ENCODE data around the gene CACHD1. TPM values are rescaled to one million over a fixed set of nuclear protein-coding genes. Genes with fewer than 3 reads are reported as not detected.
"Not testable (repeated sequence)": the region's sequence is repeated elsewhere in the genome, so short reads cannot be mapped to it uniquely, and the experiment has no call there.

CACHD1 gene
- polyA plus RNA-seq, 2 of the 4 experiments (the other 2 are of a cell fraction): 0.72 to 1.6 TPM

- TF ChIP-seq PBX3 (IDR thresholded peaks at IDR 0.05) (no peak), JUNB (IDR thresholded peaks at IDR 0.05) (no peak), EP300 (IDR thresholded peaks at IDR 0.05) (no peak), CBX8 (IDR thresholded peaks at IDR 0.05) (no peak), POLR2A (IDR thresholded peaks at IDR 0.05; ENCODE audit: low read length) (no peak), EHF (CRISPR knock-in tag; IDR thresholded peaks at IDR 0.05) (no peak)
These were observed 138.7 kb downstream of the CACHD1 start (continued) for GRCh38 chr1:64608651-64609048.

- POLR2A ChIA-PET; DNase-seq (ENCODE audit: low read depth in 1 of 2, low spot score in 1 of 2); CTCF ChIA-PET; H3K9me3 ChIP-seq; ATAC-seq; H3K4me3 ChIP-seq; H3K4me1 ChIP-seq; H3K4me2 ChIP-seq; H3K27ac ChIP-seq; FAIRE-seq: not testable (repeated sequence)
- 74% methylated on average over 3 of the region's 3 CpGs for WGBS (ENCODE audit: missing lambda C conversion rate)
These were observed 141.0 kb downstream of the CACHD1 start for GRCh38 chr1:64610950-64611349.

- Histone ChIP-seq H3K4me2 (no peak overlapping the region), H3K4me1 (no peaks in the 10 kb centered on the region), H3K27ac (no peak overlapping the region), H3K4me3 (no peak overlapping the region), H3K9me3 (peaks cover 1% of the 10 kb centered on the region; the same call in 1 of the 3 replicates)
- ChIA-PET CTCF (no interaction called here), POLR2A (no interaction called here)
- FAIRE-seq (no peak), ATAC-seq (no peak), DNase-seq (ENCODE audit: low read depth in 1 of 2, low spot score in 1 of 2) (no peak)
- 24% methylated on average over 2 of the region's 2 CpGs for WGBS (ENCODE audit: missing lambda C conversion rate)
- TF ChIP-seq HEYL (CRISPR knock-in tag; IDR thresholded peaks at IDR 0.05) (no peak), E2F6 (IDR thresholded peaks at IDR 0.05; ENCODE audit: borderline replicate concordance, low read depth) (no peak), ZSCAN20 (CRISPR knock-in tag; IDR thresholded peaks at IDR 0.05) (no peak), JUNB (IDR thresholded peaks at IDR 0.05) (no peak), MAX (IDR thresholded peaks at IDR 0.05) (no peak), ZNF302 (CRISPR knock-in tag; IDR thresholded peaks at IDR 0.05) (no peak), HOXA7 (CRISPR knock-in tag; IDR thresholded peaks at IDR 0.05) (no peak), NPAS2 (CRISPR knock-in tag; IDR thresholded peaks at IDR 0.05; ENCODE audit: borderline replicate concordance) (no peak), RAD21 (conservative IDR thresholded peaks at IDR 0.05 in 1 of 2, IDR thresholded peaks at IDR 0.05 in 1 of 2) (no peak), CHD2 (IDR thresholded peaks at IDR 0.05; ENCODE audit: low read length, partially characterized antibody) (no peak), FOSB (CRISPR knock-in tag; IDR thresholded peaks at IDR 0.05) (no peak), SREBF2 (IDR thresholded peaks at IDR 0.05) (no peak), POLR2A (IDR thresholded peaks at IDR 0.05; ENCODE audit: low read length) (no peak), CHD4 (IDR thresholded peaks at IDR 0.05; ENCODE audit: borderline replicate concordance) (no peak), HDAC2 (IDR thresholded peaks at IDR 0.05) (no peak), NFE2L2 (conservative IDR thresholded peaks at IDR 0.05; ENCODE audit: low read length) (no peak), JUN (IDR thresholded peaks at IDR 0.05) (no peak), TP53 (CRISPR knock-in tag; IDR thresholded peaks at IDR 0.05) (no peak), USF2 (IDR thresholded peaks at IDR 0.05) (no peak)
These were observed 146.1 kb downstream of the CACHD1 start for GRCh38 chr1:64616039-64616438.

GRCh38 chr1:64623750-64624191 lies 153.8 kb downstream of the CACHD1 start:
- 32% methylated on average over 4 of the region's 4 CpGs for WGBS (ENCODE audit: missing lambda C conversion rate)
- H3K4me1 ChIP-seq: no peaks in the 10 kb centered on the region
- FAIRE-seq (no peak), DNase-seq (ENCODE audit: low read depth in 1 of 2, low spot score in 1 of 2) (peak in 1 of 2 experiments; percentile 8), ATAC-seq (peak; percentile 32 to 43; a peak in 2 of 6 replicates)
- H3K4me2 ChIP-seq: no peak overlapping the region; the same call in 2 of the 3 replicates
- ChIA-PET CTCF (no interaction called here), POLR2A (no interaction called here)
- no peak overlapping the region for H3K27ac ChIP-seq
- H3K4me3 ChIP-seq: no peak overlapping the region
- no peaks in the 10 kb centered on the region for H3K9me3 ChIP-seq
- TF ChIP-seq PHF8 (IDR thresholded peaks at IDR 0.05; ENCODE audit: borderline replicate concordance, low read depth) (no peak), ESRRA (IDR thresholded peaks at IDR 0.05; ENCODE audit: borderline replicate concordance, low read length) (no peak), CBX8 (IDR thresholded peaks at IDR 0.05) (no peak), ZC3H11A (IDR thresholded peaks at IDR 0.05) (no peak)
